GM18909 (cell line): ENCODE measurements around the gene RELL2.
"Not testable (repeated sequence)": the region's sequence is repeated elsewhere in the genome, so short reads cannot be mapped to it uniquely, and the experiment has no call there.

Source experiments
- ATAC-seq: cut with Tn5 transposase; IDR thresholded peaks from one replicate; pipeline ENCODE4 v1.9.1; 2021; ENCODE audit warnings: mild to moderate bottlenecking; ENCODE audit not compliant: unreplicated experiment, poor library complexity

RELL2 gene

GRCh38 chr5:141636413-141637122 is at the start of gene RELL2, which contains the start of gene HDAC3:
Gene RELL2 (plus strand): TSS chr5:141636997. CDS start chr5:141638226, 1,229 bp downstream.
Gene HDAC3 (minus strand): TSS chr5:141636849. CDS start chr5:141636790, 59 bp downstream.
- ATAC-seq = peak; percentile 72

GRCh38 chr5:141590127-141590526 is 46.7 kb upstream of the RELL2 start:
- ATAC-seq = no peak

DNA sequence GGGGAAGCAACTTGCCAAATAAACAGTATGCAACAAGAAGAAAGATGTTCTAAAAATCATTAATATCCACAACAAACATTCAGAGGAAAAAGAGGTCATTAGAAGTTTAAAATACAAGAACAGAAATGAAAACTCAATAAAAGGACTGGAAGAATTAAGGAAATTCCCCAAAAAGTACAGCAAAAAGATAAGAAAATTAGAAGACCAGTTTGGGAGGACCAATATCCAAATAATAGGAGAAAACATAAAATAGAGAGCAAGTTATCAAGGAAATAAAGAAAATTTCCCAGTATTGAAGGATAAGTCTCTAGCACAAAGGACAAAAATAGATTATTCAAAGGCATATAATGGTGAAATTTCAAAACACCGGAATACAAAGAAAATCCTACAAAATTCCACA is 39.9 kb upstream of the RELL2 start:
- no peak for ATAC-seq

DNA sequence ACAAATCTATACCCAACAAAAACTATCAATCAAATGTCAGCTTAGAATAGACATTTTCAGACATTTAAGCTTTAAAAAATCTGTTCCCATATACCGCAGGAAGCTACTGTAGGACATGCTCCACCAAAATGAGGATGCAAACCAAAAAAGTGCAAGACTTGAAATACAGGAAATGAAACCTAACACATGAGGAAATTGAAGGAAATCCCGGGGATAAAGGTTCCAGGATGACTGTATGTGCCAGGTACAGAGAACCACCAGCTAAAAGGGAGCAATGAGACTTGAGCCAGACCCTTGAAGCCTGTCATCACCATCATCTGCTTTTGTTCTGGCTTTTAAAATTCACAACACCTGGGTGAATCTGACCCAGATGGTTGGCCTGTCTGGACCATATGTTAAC is 39.4 kb upstream of the RELL2 start:
- no peak for ATAC-seq

DNA sequence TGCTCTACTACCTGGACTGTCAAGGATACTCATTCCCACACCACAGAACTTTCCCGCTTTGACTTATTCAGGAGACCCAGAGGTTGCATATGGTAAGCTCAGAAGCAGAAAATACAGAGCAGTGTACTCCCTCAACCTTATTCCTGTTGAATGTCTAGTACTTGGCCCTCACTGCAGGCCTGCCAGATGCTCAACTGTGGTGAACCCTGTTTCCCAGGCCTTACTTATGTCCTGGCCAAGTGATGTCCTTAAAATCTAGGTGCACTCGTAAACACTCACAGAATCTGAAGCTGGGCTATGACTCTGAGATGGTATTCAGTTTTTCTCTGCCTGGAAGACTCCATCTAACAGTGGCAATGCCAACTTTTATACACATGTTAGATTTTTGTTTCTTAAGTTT is 39.0 kb upstream of the RELL2 start:
- no peak for ATAC-seq

GRCh38 chr5:141598391-141599345 is 38.1 kb upstream of the RELL2 start:
- peak; percentile 45 for ATAC-seq

DNA sequence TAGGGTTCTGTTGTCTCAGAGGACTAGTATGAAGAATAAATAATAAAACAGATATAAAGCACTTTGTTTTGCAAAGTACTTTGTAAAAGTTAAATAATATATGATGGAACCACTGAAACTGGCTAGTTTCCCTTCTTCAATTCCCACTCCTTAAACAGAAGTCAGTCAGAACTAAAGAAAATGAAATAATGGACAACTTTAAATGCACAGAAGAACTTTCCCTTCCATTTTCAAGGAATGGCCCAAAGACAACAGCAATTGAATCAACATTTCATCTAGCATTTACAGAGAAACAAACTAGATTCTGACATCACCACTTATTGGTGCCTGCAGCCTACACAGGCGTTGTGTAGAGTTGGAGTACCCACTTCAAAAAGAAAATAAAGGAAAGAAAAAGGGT is 34.2 kb upstream of the RELL2 start:
- no peak for ATAC-seq

DNA sequence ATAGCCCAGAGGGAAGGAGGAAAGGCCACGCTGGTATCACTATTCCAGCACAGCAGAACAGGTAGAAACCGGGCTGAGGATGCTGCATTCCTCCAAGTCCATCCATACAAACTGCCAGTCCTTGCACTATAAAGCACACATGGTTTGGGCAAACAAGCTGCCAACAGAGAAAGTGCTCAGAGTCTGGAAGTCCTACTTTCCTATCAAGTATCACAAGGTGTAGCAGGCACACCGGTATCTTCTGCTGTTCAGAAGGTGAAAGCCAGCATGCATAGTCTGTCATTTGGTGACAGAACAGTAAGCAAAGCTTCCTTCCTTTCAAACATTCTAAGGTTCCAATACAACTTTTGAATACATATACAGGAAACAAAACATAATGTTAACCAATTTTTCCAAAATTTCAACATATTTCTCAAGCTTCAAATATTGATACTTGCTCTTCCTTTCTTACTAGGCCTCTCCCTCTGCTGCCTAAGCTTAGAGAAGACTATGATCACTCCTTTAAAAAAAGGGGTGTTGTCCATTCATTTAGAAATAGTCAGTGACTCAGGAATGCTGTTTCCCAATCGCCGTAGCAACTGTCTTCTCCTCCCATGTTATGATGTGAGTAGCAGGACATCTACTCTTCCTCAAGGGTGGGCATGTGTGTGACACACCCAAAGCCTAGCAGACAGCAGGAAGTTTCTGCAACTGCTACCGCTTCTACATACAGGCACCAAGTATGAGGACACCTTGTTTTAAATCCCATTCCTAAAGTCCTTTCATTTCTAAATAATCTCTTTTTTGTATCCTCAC is 32.7 kb upstream of the RELL2 start:
- no peak for ATAC-seq

DNA sequence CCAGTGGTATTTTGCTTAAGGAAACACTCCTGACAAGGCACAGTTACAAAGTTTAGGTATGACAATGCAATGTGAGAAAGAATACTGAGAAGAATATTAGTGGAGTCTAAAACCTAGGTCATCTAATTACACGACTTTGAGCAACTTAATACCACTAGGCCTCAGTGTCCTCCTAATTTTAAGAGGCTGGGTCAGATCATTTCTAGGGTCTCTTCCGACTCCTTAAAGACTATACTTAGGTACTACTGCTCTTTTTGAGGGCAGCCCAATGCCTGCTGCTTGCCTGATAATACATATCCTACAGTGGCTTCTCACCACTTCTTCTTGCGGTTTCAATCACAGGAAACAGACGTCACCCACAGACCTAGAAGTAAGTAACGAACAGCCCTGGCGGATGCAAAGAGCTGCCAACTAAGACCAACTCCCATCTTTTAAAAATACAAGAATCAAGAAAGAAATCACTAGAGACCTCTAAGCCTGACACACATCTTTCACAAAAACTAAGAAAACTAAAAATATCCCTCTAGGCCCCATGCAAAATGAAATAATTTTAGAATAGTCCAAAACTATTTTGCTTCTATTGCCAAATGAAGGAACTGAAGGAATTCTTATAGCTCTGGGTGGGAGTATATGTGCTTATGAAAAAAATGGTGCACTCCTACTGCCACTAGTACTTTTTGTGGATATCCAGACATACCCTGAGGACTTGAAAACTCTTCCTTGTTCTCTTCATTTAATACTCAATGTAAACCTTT is 31.1 kb upstream of the RELL2 start:
- peak; percentile 98 for ATAC-seq

GRCh38 chr5:141608046-141608445 is 28.8 kb upstream of the RELL2 start:
- ATAC-seq = no peak

DNA sequence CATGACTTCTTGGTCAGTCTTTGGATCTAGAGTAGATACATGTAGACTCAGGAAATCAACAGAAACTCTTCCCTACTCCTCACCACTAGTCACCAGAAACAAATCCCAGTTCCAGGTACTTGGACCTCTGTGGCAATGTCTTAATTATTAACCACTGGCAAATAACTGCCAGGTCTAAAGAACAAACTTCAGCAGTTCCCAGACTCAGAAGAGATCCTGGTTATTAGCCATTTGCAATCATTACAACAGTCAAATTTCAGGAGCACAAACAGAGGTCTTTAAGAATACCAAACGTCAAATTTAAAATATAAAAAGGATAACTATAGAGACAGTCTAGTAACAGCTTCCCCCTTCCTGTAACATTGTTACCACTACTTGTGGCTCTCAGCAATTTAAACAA is 28.2 kb upstream of the RELL2 start:
- ATAC-seq = no peak

DNA sequence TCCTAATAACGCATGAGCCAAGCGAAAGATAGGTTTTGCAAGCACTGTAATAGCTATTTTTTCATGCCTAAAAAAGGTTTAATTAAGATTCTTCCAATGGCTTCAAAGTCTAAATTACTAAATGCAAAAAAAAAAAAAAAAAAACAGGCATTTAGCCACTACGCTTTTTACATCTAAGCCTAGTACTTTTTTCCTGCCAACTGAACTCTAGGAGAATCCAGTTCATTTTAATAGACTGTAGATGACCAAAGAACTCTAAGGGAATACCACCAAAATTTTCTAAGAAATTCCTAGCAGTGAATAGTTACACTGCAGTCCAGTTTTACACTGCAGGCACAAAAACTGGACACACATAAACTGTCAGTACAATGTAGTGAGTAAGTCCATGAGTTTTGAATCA is 27.8 kb upstream of the RELL2 start:
- no peak for ATAC-seq

- not testable (repeated sequence) for ATAC-seq
Observed at GRCh38 chr5:141609921-141610320, 26.9 kb upstream of the RELL2 start.

DNA sequence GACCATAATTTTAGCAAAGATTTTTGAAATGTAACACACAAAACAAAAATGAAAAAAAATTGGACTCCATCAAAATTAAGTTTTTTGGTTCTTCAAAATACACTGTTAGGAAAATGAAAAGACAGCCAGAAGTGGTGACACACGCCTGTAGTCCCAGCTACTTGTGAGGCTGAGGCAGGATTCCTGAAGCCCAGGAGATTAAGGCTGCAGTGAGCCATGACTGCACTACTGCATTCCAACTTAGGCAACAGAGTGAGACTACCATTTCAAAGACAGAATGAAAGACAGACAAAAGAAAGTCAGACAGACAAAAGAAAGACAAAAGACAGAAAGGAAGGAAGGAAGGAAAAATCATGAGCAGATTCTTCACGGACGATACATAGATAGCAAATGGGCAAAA is 25.5 kb upstream of the RELL2 start:
- no peak for ATAC-seq

- no peak for ATAC-seq
Observed at GRCh38 chr5:141613344-141613743, 23.5 kb upstream of the RELL2 start.

GRCh38 chr5:141615991-141616720 is 20.6 kb upstream of the RELL2 start:
- ATAC-seq = no peak

- no peak for ATAC-seq
Observed at GRCh38 chr5:141617128-141617527, 19.7 kb upstream of the RELL2 start.

GRCh38 chr5:141617682-141618029 is 19.1 kb upstream of the RELL2 start:
- ATAC-seq = no peak
